Ishikawa (cell line): ENCODE data around the gene ABHD4.

Experiments used
- CEBPB ChIP-seq: IDR thresholded peaks from 2 replicates; pipeline ENCODE4 v1.6.1; 2012
- EGR1 ChIP-seq: IDR thresholded peaks from 2 replicates; pipeline ENCODE4 v1.6.1; 2012
- EP300 ChIP-seq: IDR thresholded peaks from 2 replicates; pipeline ENCODE4 v1.6.1; 2012; ENCODE audit warnings: borderline replicate concordance
- FOXM1 ChIP-seq: IDR thresholded peaks from 2 replicates; pipeline ENCODE4 v1.6.1; 2012; ENCODE audit warnings: low read depth, borderline replicate concordance
- NFIC ChIP-seq: IDR thresholded peaks from 2 replicates; pipeline ENCODE4 v1.6.1; 2012
- RAD21 ChIP-seq: IDR thresholded peaks from 2 replicates; pipeline ENCODE4 v1.6.1; 2012; ENCODE audit warnings: low read depth
- REST ChIP-seq: IDR thresholded peaks from 2 replicates; pipeline ENCODE4 v1.6.1; 2012; ENCODE audit warnings: low read depth, mild to moderate bottlenecking
- TAF1 ChIP-seq: IDR thresholded peaks from 2 replicates; pipeline ENCODE4 v1.6.1; 2012; ENCODE audit warnings: low read depth, mild to moderate bottlenecking
- TEAD4 ChIP-seq: IDR thresholded peaks from 2 replicates; pipeline ENCODE4 v1.6.1; 2012
- USF1 ChIP-seq: IDR thresholded peaks from 2 replicates; pipeline ENCODE4 v1.6.1; 2012
- YY1 ChIP-seq: IDR thresholded peaks from 2 replicates; pipeline ENCODE4 v1.6.1; 2012; ENCODE audit warnings: low read depth
- ZBTB7A ChIP-seq: IDR thresholded peaks from 2 replicates; pipeline ENCODE4 v1.6.1; 2012; ENCODE audit warnings: low read depth
- TF ChIP-seq, protein P1 (sequence below): IDR thresholded peaks from 2 replicates; pipeline ENCODE4 v1.6.1; 2012

DNA sequence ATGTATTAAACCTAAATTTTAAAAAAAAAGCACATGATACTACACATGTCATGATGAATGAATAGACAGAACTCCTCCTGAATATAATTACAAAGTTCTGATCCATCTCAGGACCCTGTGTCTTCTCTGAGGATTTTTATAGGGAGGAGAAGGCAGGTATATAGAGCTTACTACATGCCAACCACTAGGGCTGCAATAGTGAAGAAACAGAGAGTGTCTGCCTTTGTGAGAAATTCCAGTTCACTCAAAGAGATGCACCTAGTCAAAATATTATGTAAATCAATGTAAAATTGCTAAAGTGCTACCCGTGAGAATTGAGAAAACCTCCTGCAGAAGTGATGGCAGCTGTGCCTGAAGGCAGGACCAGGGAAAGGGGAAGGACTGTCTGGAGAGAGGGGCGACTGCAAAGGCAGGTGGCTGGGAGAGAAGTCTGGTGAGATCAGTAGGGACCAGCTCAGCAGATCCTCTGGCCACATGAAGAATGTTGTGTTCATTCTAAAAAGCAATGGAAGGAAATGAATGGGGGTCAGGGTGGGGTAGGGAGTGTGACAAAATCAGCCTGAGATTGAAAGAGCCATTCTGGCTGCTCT, 15.1 kb downstream of the ABHD4 start:
- TF ChIP-seq EP300 (no peak), RAD21 (no peak), TAF1 (no peak), FOXM1 (no peak), NFIC (no peak), CEBPB (no peak), REST (no peak), ZBTB7A (no peak), EGR1 (no peak), TEAD4 (0 out of 2 replicates have a peak, but pooled peaks have one; percentile 20), YY1 (no peak), USF1 (no peak)
- TF ChIP-seq, protein P1, sequence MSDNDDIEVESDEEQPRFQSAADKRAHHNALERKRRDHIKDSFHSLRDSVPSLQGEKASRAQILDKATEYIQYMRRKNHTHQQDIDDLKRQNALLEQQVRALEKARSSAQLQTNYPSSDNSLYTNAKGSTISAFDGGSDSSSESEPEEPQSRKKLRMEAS = no peak
